ENCODE results near the gene FAM161B. TPM values are rescaled to one million over a fixed set of nuclear protein-coding genes. Genes with fewer than 3 reads are reported as not detected.

The FAM161B gene
- total RNA-seq, 2 donors from 2014 or later, result 1.0 to 1.6 TPM

- peak within 1 kb of the TSS; percentile 71 to 89 for H3K4me3 ChIP-seq
- peaks cover 27% of the 10 kb centered on the region for H3K4me1 ChIP-seq
- no peaks in the 10 kb centered on the region for H3K9me3 ChIP-seq
- ATAC-seq, result peak; percentile 98
- intact Hi-C loops (cut with DNase I), result no loop called here
- WGBS, 2 donors, result 0% methylated on average over 33 to 65 of the region's 65 CpGs
- DNase-seq, result peak; percentile 91 to 96 (median 94)
- no peaks in the 10 kb centered on the region for H3K36me3 ChIP-seq (replicated peaks in 1 of 2; ENCODE audit: insufficient read depth in 1 of 2, low read depth in 2 of 2)
- H3K27ac ChIP-seq, result peak within 1 kb of the TSS; percentile 74 to 93 (median 84)
- TF ChIP-seq CTCF (IDR thresholded peaks at IDR 0.05), result no peak
- peak; percentile 69 to 86 (median 86) for TF ChIP-seq POLR2A (IDR thresholded peaks at IDR 0.05)
- no peaks in the 10 kb centered on the region for H3K27me3 ChIP-seq
These were observed 63.2 kb downstream of the FAM161B start, which contains the start of gene ZNF410 for GRCh38 chr14:73886449-73887317. TSS of gene ZNF410 (plus strand) at chr14:73886859. CDS start at chr14:73892176, 5,317 bp downstream.

GRCh38 chr14:73884438-73885190, 65.3 kb downstream of the FAM161B start:
- Histone ChIP-seq H3K4me1 (peaks cover 27% of the 10 kb centered on the region), H3K36me3 (replicated peaks in 1 of 2; ENCODE audit: insufficient read depth in 1 of 2, low read depth in 2 of 2) (no peaks in the 10 kb centered on the region), H3K9me3 (no peaks in the 10 kb centered on the region), H3K27ac (no peak overlapping the region), H3K4me3 (no peak overlapping the region), H3K27me3 (no peaks in the 10 kb centered on the region)
- intact Hi-C loops (cut with DNase I), result no loop called here
- ATAC-seq (no peak), DNase-seq (no peak)
- 81 to 82% methylated on average over 8 of the region's 8 CpGs for WGBS, 2 donors
- TF ChIP-seq POLR2A (IDR thresholded peaks at IDR 0.05) (no peak), CTCF (IDR thresholded peaks at IDR 0.05) (no peak)

Small RNA genes within 50 kb of the gene (small RNA-seq; reads per million reads assigned to genes)
- not detected for gene RF00019

Other genes starting within 250 kb of the FAM161B start
- 1 to 10 TPM; 5.7 to 6.9 TPM for gene PNMA1, start 235.7 kb downstream of the FAM161B start, total RNA-seq
- gene PTGR2, start 98.3 kb downstream of the FAM161B start, total RNA-seq, result 1 to 10 TPM in 1 of 2 donors, under 1 TPM in 1; 0.99 to 8.6 TPM
- gene ZNF410, start 63.2 kb downstream of the FAM161B start, total RNA-seq, result 10 to 100 TPM; 18.8 to 25.9 TPM
- gene COQ6, start 208 bp upstream of the FAM161B start, total RNA-seq, result 10 to 100 TPM in 1 of 2 donors, 1 to 10 TPM in 1; 9.6 to 29.3 TPM
- gene ENTPD5, start 69.2 kb upstream of the FAM161B start, total RNA-seq, result 10 to 100 TPM in 1 of 2 donors, 1 to 10 TPM in 1; 4.4 to 15.5 TPM
- gene BBOF1, start 69.3 kb upstream of the FAM161B start, total RNA-seq, result 1 to 10 TPM; 1.6 to 2.9 TPM
- 10 to 100 TPM; 17.1 to 20.1 TPM for gene ALDH6A1, start 134.4 kb upstream of the FAM161B start, total RNA-seq
- 1 to 10 TPM; 3.9 to 4.6 TPM for gene LIN52, start 134.9 kb upstream of the FAM161B start, total RNA-seq